SW480 (cell line): ENCODE results near the gene THSD7A.
A peak's percentile ranks its signal among the peaks of the same experiment; 100 is the strongest.

ENCODE experiments used
- DNase-seq: peaks from one replicate; pipeline ENCODE4 v3.0.0-alpha.2; 2016; ENCODE audit warnings: low spot score

Gene THSD7A

GRCh38 chr7:11750191-11750590 is 81.8 kb downstream of the THSD7A start:
- no peak for DNase-seq

DNA sequence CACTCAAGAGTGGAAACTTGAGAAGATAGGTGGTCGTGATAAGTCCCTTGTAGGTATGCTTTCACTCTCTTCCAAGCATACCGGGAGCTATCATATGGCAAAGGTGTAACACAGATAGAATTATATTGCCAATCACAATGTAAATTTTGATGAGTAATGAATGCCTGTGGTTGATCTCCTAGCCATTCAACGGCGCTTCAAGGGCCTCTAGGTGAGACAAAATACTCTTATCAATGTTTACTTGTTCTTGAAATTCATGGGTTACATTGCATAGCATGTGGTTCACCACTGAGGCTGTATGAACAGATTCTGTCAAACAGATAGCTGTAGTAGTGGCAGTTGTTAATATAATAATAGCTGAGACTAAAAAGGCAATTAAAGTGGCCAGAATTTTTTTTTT is 82.4 kb downstream of the THSD7A start:
- peak; percentile 91 for DNase-seq

DNA sequence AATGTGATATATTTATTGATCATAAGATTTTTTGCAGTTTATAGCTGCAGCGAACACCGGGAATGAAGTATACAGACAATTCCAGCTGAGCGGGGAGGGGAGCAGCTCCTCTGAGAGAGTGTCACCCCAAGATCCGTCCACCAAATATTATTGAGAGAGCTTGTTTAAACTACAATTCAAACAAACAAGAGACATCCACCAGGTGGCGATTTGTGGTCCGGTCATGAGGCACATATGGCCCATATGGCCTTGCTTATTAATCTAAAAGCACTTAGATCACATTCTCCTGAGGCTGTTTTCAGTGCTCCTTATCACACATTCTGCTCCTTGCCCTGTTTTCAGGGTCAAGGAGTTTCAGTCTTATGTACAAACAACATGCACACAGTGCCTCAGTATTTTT is 83.1 kb downstream of the THSD7A start:
- peak; percentile 15 for DNase-seq

GRCh38 chr7:11747715-11748485 is 84.1 kb downstream of the THSD7A start:
- no peak for DNase-seq

GRCh38 chr7:11746591-11746990 is 85.4 kb downstream of the THSD7A start:
- DNase-seq = no peak

DNA sequence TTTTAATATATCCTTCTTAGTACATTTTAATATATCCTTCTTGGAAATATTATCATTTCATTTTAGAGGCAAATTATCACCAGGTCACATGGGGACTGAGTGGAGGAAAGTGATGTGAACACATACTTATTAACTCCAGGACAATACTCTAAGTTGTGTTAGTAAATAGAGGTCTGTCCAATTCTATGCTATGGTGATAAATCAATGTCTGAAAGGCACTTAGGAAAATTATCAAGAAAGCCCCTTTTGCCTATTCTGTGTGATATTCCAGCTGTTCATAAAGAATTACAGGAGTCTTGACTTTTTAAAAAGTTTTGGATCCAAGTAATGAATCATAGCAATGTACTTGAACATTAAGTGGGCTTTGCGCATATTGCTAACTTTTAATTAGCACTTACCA is 88.5 kb downstream of the THSD7A start:
- no peak for DNase-seq

DNA sequence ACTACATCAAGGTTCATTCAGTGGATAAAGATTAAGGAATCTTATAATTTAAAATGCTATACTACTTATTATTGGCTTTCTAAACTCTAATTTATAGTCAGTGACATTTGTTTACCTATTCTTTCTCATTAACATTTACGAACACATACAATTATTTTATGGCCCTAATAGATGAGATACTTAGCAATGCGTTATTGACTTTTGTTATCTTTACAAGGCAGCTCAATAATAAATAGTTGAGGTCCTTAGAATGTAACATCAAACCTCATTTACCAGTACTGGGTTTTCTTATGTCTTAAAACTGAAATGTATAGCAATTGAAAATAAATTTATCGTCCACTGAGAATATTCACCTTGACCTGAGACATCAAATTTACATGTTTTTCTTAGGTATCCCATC is 89.0 kb downstream of the THSD7A start:
- DNase-seq = no peak

GRCh38 chr7:11742496-11742895 is 89.5 kb downstream of the THSD7A start:
- DNase-seq = no peak

GRCh38 chr7:11737723-11738122 is 94.3 kb downstream of the THSD7A start:
- no peak for DNase-seq

- no peak for DNase-seq
Observed at GRCh38 chr7:11732207-11732606, 99.8 kb downstream of the THSD7A start.

DNA sequence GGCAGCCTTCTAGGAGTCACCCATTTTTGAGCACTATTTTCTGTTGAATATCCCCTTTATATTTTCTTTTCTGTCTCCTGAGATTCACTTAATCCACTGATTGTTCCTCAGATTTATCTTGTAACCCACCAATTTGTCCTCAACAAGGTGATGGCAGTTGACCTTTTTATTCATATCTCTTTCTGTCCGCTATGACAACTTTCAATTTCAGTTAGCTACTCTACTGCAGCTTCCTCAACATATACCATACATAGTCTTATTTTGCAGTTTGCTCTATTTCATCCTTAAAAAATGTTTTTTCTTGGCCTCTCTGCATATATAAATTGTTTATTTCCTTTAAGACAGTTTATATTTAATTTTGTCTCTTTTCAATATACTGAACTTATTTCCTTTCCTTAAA is 101.3 kb downstream of the THSD7A start:
- no peak for DNase-seq

DNA sequence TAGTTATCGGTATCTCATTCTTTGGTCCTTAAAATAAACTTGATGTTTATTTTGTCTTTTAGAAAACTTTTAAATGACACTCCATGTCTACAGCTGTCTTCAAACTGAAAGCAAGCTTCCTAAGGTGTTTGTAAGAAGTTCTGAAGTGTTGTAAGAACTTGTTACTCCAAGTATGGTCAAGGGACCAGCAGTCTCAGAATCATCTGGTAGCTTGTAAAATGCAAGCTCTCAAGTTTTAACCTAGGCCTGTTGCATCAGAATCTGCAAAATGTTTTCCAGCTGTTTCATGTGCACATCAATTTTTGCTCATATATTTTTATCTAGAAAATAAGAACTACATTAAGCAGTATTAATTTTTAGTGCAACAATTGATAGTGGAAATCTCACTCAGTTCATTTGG is 104.1 kb downstream of the THSD7A start:
- no peak for DNase-seq

DNA sequence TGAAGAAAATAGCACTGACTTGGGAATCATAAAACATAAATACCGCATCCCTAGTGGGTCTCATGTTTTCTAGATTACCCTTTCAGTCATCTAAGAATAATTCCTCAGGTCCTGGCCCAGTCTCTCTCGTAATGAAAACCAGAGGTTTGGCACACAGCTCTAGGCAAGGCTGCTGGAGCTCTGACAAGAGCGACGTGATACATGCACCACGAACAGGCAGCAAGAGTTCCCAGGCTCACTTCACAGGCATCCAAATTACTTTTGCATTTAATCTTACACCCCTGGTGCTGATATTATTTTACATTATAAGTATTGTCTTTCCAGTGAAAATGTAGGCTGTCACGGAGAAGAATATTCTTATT is 105.2 kb downstream of the THSD7A start:
- no peak for DNase-seq

DNA sequence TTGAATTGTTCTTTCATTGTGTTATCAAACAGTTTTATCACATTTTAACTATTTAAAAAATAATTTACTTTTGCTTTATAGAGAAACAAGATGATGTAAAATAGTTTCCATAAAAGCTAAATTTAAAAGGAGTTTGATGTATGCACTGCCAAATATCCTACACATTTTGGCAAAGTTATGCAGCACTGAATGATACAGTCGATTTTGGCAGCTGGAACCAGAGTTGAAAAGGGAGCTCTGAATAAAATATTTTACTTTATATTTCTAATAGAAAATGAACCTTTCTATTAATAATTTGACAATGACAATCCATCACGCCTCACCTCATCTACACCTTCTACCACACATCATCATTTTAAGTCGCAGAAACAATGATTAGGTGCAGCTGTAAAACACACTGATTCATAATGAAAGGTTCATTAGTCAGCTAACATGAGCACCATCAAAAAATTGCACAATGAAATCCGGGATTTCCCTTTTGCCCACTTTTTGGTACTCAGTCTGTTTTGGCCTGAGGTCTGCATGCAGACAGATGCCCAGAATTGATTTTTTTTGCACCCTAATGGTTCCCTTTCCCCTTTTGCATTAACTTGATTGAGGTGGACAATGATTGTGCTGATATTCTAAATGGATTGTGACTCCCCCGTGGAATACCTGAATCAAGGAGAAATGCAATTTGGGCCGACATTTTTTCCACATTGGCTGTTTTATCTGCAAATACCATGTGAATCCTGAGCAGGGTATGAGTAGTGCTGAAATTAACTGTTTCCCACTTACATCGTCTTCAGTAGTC is 105.8 kb downstream of the THSD7A start:
- DNase-seq = no peak

DNA sequence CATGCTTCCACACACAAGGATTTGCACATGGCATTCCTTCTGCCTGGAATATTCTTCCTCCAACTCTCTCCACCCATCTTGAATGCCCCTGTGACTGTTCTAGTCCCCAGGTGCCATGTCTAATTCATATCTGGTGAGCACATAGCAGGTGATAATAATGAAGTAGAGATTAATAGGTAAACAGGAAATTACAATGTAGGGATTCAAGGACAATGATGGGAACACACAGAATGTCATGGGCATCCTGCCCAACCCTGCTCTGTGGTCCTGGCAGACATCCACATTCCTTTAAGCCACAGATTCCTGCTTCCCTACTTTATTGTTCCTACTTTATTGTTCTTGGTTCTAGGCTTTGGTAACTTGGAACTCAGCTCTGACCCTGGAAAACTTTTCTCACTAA is 115.8 kb downstream of the THSD7A start:
- peak; percentile 74 for DNase-seq

DNA sequence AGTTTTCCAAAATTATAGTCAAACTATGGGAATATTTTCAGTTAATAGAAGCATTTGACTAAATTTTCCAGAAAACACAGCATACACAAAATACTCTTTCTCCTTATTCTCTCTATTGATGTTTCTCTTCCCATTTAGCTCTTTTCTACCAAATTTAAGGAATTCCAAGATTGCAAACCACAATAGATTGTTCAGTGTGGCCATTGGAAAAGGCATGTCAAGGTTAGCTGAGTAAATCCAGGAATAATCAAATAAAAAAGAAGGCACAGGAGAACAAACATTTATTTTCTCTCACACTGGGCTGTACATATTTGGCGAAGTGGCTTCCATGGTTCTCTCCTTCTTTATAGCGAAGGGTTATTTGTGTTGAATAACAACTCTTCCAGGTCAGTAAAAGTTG is 117.3 kb downstream of the THSD7A start:
- no peak for DNase-seq

GRCh38 chr7:11714205-11714604 is 117.8 kb downstream of the THSD7A start:
- DNase-seq = no peak

GRCh38 chr7:11713352-11713751 is 118.6 kb downstream of the THSD7A start:
- DNase-seq = no peak

DNA sequence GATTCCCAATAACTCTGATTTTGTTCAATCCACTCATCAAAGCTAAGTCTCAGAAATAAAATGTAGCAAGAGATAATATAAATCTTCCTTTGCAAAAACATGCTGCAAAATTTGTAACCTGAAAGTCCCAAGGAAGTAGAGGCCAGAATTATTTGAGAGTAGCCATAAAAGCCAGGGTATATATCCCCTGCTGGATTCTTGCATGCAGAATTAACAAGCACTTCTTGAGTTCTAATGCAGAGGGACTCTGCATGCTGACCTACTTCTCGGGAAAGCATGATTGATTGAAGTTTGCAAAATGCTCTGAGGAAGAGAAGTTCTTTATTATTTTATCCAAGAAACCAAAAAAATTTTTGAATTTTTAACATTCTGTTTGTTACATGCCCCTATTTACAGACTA is 121.6 kb downstream of the THSD7A start:
- no peak for DNase-seq

DNA sequence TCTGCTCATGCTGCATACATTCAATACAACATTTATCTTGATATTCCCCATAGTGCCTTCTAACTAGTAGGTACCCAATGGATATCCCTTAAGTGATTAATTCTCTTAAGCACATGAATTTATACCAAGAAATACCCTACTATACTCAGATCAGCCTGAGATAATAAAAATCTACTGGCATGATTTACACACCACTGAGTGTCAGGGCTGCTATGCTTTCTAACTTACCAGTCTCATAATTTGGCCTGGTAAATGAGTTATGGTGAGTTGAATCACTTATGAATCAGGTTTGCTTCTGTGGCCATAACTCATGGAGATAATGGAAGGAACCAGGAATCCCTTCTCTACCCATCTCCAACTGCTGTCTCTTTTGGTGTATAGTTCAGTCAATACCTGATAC is 122.8 kb downstream of the THSD7A start:
- no peak for DNase-seq

DNA sequence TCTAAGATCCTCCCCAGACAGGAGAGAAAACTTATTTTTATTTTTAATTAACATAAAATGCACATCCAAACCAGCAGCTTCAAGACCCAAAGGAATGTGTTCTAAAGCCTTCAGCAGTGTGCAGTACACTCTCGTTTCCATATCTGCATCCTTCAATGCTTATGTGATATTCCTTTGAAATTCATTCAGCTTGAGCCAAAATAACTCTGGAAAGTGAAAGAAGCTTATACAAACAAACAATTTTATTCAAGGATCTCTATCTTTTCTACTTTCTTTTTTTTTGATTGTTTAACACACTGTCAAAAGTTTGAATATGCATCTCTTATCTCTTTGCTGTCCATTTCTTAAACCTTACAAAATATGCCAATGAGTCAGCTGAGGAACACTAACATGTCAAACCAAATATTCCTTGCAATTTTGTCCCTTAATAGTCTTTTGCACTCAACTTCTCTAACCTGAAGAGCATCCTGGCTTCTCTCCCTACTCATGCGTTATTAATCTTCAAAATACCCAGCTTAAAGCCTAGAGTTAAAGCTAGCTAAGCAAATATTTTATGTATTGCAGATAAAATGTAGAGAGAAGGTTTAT is 124.3 kb downstream of the THSD7A start:
- no peak for DNase-seq

DNA sequence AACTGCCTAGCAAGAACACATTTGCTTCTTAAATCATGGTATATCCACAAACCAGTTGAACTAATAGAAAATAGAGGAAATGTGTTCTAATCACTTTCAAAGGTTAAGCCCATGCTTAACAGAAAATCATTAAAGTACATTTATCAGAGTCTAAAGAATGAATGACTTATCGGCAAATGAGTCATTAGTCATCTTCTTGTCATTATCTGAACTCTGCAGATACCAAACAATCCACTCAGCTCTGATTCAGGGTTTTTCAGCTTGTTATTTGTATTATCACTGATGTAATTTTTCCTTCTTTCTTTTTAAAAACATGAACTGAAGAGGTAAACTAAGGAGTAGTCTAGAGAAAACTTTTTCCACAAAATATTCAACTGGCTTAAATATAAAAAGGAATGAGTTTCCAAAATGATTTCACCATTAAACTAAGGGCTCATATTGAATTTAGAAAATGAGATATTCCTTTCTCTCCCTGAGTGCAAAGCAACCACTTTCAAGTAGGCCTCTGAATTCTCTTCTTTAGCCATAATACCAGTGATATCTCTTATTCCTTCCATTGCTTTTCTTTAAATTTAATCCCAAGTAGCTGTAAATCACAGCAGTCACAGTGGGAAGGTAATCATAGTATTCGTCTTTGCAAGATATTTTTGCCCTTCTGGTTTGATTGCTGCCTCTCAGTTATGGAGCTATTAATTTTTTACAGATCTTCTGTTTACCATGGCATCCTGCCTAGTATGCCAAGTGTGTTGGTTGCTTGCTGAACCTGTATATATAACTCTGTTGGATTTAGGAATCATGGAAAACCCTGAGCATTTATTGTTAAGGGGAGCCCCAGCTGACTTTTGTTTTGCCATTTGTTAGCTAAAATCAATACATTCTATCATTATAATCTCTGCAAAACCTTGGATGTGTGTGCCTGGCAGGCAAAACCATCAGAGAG is 125.1 kb downstream of the THSD7A start:
- no peak for DNase-seq
